Measurements from ENCODE around the gene IGF1R.

The IGF1R gene

DNA sequence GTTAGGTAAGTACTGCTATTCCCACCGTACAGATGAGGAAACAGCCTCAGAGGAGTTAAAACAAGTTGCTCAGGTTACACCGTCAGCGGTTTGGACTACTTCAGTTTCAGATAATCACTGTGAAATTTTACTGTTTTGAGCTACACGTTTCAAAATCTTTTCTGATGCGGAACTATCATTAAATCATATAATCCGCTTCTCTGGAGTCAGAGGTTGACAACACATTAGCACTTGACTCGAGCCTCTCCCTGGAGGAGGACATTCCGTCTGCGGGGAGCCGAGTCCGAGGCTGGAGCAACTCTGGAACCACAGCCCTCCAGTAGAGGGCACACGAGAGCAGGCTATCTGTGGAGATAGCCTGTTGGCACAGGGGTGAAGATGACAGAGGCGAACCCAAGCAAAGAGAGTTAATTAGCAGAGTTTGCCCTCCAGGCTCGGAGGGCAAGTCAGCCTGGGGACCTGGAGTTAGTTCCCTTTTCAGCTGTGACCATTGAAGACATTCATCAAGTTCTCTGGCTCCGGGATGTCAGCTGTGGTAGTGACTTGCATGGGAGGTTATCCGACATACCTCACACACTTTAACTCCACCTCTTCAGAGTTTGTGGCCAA, 131.2 kb downstream of the IGF1R start:
- DNase-seq: no peak

DNA sequence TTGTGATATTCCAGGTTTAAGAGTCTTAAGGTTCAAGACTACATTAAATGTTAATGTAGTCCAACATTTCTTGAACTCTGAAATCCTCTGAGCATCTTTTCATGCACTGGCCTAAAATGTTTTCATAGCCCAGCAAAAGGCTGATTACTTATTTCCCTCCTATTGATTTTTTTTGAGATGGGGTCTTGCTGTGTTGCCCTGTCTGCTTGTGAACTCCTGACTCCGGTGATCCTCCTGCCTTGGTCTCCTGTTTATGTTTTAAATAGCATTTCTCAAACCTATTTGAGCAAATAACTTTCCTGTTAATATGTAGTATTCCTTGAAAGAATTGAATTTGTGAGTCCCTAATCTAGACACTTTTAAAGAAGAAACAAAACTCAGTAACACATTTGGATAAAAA, 133.5 kb downstream of the IGF1R start:
- no peak for DNase-seq

GRCh38 chr15:98782801-98783200, 134.5 kb downstream of the IGF1R start:
- no peak for DNase-seq

GRCh38 chr15:98785431-98785806, 137.1 kb downstream of the IGF1R start:
- no peak for DNase-seq

GRCh38 chr15:98785807-98786621, 137.7 kb downstream of the IGF1R start:
- DNase-seq: no peak

- no peak for DNase-seq
Observed at GRCh38 chr15:98786717-98787116, 138.4 kb downstream of the IGF1R start.

- no peak for DNase-seq
Observed at GRCh38 chr15:98787194-98787593, 138.9 kb downstream of the IGF1R start.

GRCh38 chr15:98787936-98788757, 139.8 kb downstream of the IGF1R start:
- no peak for DNase-seq

GRCh38 chr15:98789020-98789419, 140.7 kb downstream of the IGF1R start:
- DNase-seq: no peak

GRCh38 chr15:98790270-98790669, 141.9 kb downstream of the IGF1R start:
- DNase-seq: no peak

DNA sequence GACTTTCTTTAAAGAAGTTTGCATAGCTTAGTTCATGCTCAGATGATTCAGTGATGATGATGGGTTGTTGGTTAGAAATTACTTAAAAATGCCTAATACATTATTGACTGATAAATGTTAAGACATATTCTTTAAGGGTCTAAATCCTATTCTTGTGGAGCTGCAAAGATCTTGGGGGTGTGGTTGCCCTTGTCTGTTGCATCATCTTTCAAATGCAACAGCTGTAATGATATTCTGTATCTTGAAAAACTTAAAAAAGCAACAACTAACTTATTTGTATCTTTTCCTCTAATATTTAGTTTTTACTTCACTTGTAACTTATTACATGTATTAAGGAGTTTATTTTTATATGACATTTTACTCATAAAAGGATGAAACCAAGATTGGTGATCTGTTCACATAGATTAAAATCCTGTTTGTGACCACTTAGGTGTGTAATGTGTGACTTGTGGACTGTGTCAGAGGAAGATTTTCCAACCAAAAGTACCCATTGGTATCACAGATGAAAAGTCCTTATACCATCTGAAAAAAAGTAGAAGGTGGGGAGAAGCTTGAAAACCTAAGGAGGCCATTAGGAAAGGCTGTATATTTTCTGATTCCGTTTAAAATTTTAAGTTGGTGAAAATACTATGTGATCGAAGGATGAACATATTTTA, 142.8 kb downstream of the IGF1R start:
- no peak for DNase-seq

- DNase-seq: no peak
Observed at GRCh38 chr15:98792117-98792516, 143.8 kb downstream of the IGF1R start.

DNA sequence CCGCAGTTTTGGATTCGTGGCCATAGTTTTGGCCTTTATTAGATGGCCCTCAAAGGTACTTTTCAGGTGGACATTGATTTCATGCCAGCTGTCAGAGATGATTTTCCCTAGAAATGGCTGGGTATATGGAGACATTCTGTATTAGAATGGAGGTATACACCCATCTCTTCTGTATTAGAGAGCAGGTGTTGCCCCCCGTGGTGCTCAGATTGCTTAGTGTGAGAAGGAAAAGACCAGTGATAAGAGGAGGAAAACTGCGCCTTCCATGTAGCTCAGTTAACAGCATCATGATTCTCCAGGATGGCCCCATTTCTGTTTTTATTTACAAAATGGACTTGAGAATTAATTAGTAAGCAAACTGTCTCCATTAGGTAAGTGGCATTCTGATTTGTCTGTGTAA, 145.9 kb downstream of the IGF1R start:
- no peak for DNase-seq

GRCh38 chr15:98794748-98795147, 146.4 kb downstream of the IGF1R start:
- no peak for DNase-seq

DNA sequence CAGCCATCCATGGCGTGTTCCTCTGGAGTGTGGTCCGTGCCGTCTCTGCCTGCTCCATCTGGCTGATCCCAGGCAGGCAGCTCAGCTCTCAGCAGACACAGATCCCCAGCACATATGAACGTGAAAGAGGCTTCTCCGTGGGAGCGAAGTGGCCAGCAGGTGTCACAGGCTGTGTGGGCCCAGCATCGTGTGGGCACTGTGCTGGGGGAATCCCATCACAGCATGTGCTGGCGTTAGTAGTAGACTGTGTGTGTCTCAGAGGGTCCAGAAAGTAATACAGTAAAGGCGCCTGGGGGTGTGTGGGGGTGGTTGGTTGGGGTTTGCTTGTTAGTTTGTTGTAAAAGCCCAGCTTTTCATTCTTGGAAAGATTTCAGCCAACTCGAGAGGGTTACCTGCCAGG, 147.6 kb downstream of the IGF1R start:
- no peak for DNase-seq

DNA sequence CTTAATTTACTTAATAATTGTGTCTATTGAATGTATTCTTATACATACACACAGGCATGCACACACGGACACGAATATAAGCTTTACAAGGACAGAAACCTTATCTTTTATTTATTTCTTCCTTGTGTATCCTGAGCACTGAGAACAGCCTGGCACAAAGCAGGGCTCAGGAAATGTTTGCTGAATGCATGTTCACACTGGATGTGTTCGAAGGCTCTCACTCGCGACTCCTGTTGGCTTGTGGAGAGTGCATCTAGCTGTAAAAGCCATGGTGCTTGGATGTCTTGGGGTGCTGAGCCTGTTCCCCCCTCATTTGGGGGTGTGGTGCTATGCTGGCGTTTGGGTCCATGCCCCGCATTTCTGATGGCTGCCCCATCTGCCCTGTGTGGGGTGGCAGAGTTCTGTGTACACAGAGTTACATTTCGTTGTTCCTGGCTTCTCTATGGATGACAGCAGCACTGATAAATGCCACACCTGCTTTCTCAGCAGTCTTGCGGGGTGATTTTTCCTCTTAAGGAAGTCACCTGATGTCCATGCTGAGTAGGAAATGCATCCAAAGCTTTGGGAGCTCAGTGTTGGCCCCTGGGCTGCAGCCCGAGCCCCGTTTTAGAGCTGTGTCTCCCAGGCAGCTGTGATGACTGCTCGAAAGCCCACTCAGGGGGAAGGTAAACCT, 148.5 kb downstream of the IGF1R start:
- no peak for DNase-seq

- DNase-seq: no peak
Observed at GRCh38 chr15:98798375-98798893, 150.1 kb downstream of the IGF1R start.

- peak; percentile 8 for DNase-seq
Observed at GRCh38 chr15:98799461-98800390, 151.4 kb downstream of the IGF1R start.

DNA sequence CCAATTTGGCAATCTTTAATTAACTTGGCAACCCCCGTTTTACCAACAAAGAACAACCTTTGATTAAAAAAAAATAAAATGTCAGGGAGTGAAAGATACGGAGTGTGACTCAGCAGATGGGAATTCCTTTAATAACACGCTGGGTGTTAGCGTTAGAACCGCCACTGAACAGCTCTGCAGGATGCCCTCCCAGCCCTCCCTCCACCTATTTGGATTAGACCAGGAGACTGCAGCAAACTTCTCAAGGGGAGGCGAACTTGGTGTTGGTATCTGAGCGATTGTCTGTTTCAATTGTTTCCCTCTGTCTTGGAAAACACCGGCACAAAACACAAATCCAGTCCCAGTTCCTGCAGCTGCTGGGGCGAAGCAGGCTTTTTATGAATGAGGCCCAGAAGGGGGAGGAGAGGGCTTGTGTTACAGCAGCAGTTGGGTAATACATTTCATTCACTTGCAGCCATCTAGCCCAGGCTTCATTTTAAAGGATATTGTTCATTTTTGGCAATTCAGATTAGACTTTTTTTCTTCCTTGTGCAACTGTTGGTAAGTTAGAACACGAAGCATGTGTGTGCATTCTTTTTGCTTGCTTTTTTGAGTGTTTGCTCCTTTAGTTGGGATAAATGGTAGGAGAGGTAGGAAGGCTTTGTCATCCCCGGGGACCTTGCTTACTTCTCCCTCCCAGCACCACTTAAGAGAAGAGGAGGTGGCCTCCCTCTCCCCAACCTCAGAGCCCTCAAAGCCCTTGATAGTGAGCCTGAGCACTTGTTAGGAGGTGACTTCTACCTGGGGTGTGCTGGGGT, 152.3 kb downstream of the IGF1R start:
- DNase-seq: peak; percentile 27

DNA sequence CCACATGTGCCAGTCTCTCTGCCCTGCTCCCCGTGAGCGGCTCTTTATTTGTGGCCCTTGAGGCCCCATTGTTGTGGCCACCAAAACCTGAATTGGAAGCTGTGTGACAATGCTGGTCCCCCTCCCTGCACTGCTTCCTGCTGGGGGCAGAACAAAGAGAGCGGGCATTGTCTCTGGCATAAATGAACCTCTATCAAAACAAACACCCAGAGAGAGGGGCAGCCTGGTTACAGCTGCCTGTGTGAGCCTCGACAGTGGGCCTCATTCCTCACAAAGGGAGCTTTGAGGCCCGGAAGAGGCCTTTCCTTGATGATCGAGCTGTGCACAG, 152.9 kb downstream of the IGF1R start:
- peak; percentile 42 for DNase-seq

DNA sequence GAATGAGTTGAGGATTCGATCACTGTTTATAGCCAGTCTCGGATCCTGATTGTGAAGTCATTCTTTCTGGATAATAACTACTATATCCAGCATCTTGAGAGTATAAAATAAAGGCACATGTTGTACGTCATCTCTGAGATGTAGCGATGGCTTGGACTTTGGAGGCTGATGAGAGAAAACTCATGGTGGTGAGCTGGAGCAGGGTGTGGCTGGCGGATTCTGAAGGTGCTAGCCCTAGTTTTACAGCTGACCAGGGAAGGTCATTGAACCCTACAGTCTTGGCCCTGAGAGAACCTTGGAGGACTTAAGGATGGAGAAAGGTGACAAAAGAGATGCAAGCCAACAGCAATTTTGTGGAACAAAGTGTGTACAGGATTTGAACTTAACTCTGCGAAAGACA, 153.8 kb downstream of the IGF1R start:
- DNase-seq: no peak

All from DMS153 (cell line).